Activated T-cell treated with anti-CD3 and anti-CD28 coated beads for 4 hours (primary cell): ENCODE results near the gene AFAP1.
A peak's percentile ranks its signal among the peaks of the same experiment; 100 is the strongest.

Experiments used
- DNase-seq: peaks from one replicate; pipeline ENCODE4 v3.0.0-alpha.2; 2020

The AFAP1 gene

GRCh38 chr4:7766086-7766485 is 173.6 kb downstream of the AFAP1 start:
- DNase-seq: no peak

- no peak for DNase-seq
These were observed 174.0 kb downstream of the AFAP1 start for GRCh38 chr4:7765666-7766065.

GRCh38 chr4:7764466-7764865 is 175.2 kb downstream of the AFAP1 start:
- no peak for DNase-seq

GRCh38 chr4:7763788-7764187 is 175.9 kb downstream of the AFAP1 start:
- DNase-seq: no peak

GRCh38 chr4:7763106-7763505 is 176.6 kb downstream of the AFAP1 start:
- DNase-seq: no peak

GRCh38 chr4:7762376-7763030 is 177.2 kb downstream of the AFAP1 start:
- no peak for DNase-seq

- peak; percentile 42 for DNase-seq
These were observed 177.9 kb downstream of the AFAP1 start for GRCh38 chr4:7761720-7762119.

GRCh38 chr4:7761312-7761711 is 178.3 kb downstream of the AFAP1 start:
- DNase-seq: no peak

GRCh38 chr4:7760706-7761105 is 179.0 kb downstream of the AFAP1 start:
- DNase-seq: no peak

- DNase-seq: no peak
These were observed 179.4 kb downstream of the AFAP1 start for GRCh38 chr4:7760228-7760627.

- no peak for DNase-seq
These were observed 180.0 kb downstream of the AFAP1 start for GRCh38 chr4:7759635-7760034.

- DNase-seq: peak; percentile 59
These were observed 180.4 kb downstream of the AFAP1 start for GRCh38 chr4:7759216-7759615.

GRCh38 chr4:7758476-7758875 is 181.2 kb downstream of the AFAP1 start:
- DNase-seq: no peak

GRCh38 chr4:7757501-7758471 is 181.9 kb downstream of the AFAP1 start:
- no peak for DNase-seq

- no peak for DNase-seq
These were observed 182.9 kb downstream of the AFAP1 start for GRCh38 chr4:7756561-7757355.

GRCh38 chr4:7756071-7756470 is 183.6 kb downstream of the AFAP1 start:
- DNase-seq: no peak

GRCh38 chr4:7755561-7755960 is 184.1 kb downstream of the AFAP1 start:
- DNase-seq: no peak

- DNase-seq: no peak
These were observed 184.9 kb downstream of the AFAP1 start for GRCh38 chr4:7754565-7755262.

GRCh38 chr4:7753931-7754465 is 185.7 kb downstream of the AFAP1 start:
- DNase-seq: no peak

- DNase-seq: no peak
These were observed 186.4 kb downstream of the AFAP1 start for GRCh38 chr4:7753271-7753670.

- no peak for DNase-seq
These were observed 187.0 kb downstream of the AFAP1 start for GRCh38 chr4:7752649-7753048.

- DNase-seq: no peak
These were observed 188.7 kb downstream of the AFAP1 start for GRCh38 chr4:7750972-7751371.
